HG03097 (cell line): ENCODE measurements around the gene VWA5B2.
A peak's percentile ranks its signal among the peaks of the same experiment; 100 is the strongest.

Experiments
- ATAC-seq: cut with Tn5 transposase; IDR thresholded peaks from one replicate; pipeline ENCODE4 v1.9.1; 2021; ENCODE audit not compliant: unreplicated experiment, low FRiP score

The VWA5B2 gene

GRCh38 chr3:184229394-184230080 lies at the start of gene VWA5B2:
Gene VWA5B2 (plus strand): TSS chr3:184229585. CDS start chr3:184230529, 944 bp downstream.
- no peak for ATAC-seq

DNA sequence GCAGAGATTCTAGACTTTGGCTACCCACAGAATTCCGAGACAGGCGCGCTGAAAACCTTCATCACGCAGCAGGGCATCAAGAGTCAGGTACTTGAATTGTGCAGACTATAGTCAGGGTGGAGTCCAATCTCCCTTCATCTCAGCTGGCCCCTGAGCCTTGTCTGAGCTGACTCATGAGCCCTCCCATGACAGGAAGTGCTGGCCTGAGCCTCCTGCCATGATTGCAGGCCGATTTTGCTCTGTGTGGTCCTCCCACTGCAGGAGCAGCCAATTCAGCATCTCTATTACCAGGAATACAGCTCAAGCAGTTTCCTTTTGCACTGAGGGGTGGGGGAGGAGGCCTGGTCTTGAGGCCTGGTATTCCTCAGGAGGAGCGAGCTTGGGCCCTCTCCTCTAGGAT lies 49.2 kb upstream of the VWA5B2 start:
- no peak for ATAC-seq

DNA sequence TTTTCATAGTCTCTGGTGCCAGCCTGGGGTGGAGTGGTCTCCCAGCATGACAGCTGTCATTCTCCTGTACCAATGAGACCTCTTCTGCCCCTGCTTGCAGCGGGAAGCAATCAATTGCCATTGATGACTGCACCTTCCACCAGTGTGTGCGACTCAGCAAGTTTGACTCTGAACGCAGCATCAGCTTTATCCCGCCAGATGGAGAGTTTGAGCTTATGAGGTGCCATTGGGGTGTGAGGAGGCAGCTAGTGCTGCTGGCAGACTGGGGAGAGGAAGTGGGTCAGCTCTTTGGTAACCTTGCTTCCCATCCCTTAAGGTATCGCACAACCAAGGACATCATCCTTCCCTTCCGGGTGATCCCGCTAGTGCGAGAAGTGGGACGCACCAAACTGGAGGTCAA lies 47.8 kb upstream of the VWA5B2 start:
- ATAC-seq, result no peak

GRCh38 chr3:184183679-184184078 lies 45.7 kb upstream of the VWA5B2 start:
- ATAC-seq, result no peak

DNA sequence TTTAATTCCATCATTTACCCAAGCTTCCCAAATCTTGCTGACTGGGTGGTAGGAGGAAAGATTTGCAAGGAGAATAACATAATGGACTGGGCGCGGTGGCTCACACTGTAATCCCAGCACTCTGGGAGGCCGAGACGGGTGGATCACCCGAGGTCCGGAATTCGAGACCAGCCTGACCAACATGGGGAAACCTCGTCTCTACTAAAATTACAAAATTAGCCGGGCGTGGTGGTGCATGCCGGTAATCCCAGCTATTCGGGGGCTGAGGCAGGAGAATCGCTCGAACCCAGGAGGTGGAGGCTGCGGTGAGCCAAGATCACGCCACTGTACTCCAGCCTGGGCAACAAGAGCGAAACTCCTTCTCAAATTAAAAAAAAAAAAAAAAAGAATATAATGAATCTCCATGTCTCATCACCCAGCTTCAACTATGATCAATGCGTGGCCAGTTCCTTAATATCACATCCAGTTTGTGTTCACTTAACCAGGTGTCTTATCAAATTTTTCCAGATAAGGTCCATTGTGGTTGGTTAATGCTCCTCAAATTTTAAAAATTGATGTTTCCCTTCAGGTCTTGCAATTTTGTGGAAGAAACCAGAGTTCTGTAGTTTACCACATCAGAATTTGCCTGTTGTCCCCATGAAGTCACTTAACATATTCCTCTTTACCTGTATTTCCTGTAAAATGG lies 44.7 kb upstream of the VWA5B2 start:
- no peak for ATAC-seq

DNA sequence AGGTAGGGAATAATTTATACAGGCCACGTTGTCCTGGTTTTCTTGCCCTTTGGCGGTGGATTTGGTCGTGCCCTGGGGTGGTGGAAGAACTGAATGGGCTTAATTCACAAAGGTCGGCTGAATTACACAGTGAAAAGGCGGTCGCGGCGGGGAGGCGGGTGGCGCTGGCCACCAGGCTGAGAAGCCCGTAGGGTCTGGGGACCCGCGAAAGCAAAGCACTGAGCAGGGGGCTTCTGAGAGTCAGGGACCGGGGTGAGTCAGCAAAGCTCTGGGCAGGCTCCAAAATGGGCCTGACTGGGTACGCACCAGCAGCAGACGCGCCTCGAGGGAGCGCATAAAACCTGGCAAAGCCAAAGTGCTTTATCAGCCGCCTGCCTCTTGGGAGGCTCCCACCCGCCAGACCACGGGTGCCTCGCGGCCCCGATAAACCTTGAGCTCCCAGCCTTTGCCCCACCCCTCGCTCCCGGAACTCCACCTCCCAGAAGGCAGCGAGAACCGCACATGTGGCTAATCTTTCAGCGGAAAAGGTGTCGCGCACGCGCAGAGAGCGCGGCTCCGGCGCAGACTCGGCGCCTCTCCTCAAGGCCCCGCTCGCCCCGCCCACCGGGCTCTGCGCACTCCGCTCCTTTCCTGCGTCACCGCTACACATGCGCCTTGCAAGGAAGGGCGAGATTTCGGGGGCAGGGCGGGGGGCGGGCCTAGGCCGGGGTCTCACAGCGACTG lies 43.8 kb upstream of the VWA5B2 start:
- ATAC-seq, result peak; percentile 79

DNA sequence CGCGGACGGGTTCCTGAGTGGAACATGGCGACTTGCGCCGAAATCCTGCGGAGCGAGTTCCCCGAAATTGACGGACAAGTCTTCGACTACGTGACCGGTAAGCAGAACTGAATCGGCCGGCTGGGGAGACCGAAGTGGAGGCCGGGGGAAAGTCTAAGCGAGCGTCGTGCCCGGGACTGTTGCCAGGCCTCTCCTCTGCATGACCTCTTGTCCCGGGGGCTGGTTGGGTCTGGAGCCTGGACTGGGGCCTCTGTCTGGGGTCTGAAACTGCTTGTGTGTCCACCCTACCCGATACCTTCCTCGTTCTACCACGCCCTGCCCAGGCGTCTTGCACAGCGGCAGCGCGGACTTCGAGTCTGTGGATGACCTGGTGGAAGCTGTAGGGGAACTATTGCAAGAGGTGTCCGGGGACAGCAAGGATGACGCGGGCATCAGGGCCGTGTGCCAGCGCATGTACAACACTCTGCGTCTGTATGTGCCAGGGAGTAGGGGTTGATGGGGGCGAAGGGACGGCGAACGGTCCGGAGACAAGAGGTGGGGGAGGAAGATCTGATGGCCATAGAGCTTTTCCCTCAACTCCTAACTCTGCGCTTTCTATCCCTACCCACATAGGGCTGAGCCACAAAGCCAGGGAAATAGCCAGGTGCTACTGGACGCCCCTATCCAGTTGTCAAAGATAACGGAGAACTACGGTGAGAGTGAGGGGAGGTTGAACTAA lies 43.0 kb upstream of the VWA5B2 start, which contains the start of gene ABCF3:
ABCF3 (plus strand) TSS at position 16 of the 718 bp plus-strand sequence; CDS start at position 25, 9 bp downstream.
- peak; percentile 2 for ATAC-seq

DNA sequence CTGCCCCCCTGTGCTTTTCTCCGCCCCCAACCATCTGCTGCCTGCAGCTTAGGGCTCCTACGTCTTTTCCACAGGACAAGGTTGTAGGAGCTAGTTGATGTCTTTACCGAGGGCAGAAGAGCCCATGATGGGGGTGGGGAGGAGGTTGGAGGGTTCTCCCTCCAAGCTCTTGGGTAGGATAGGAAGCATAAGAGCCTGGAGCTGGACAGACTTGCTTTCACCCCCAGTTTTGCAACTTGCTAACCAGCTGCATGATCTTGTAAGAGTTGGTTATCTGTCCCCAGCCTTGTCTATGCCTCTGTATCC lies 42.5 kb upstream of the VWA5B2 start:
- ATAC-seq, result no peak

GRCh38 chr3:184188080-184188479 lies 41.3 kb upstream of the VWA5B2 start:
- no peak for ATAC-seq

GRCh38 chr3:184189421-184189820 lies 40.0 kb upstream of the VWA5B2 start:
- no peak for ATAC-seq

GRCh38 chr3:184192889-184193288 lies 36.5 kb upstream of the VWA5B2 start:
- ATAC-seq, result no peak

- ATAC-seq, result no peak
Observed at GRCh38 chr3:184193991-184194539, 35.3 kb upstream of the VWA5B2 start.

DNA sequence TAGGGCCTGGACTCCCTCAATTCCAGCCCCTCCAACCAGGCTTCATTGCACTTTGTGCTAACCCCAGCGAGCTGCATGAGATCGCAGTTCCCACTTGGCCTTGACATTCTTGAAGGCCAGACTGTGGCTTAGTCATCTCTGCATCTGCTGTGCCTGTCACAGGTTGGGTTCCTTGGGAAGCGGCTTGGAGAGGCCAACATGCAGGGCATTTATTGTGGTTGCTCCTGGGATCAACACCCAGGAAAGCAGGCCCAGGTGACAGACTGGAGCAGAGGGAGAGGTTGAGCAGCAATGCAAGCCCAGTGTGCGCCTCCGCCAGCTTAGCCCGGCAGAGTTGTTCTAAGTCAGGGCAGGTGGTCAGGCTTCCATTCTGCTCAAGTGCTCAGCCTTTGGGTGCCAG lies 32.8 kb upstream of the VWA5B2 start:
- ATAC-seq, result no peak

GRCh38 chr3:184198509-184198908 lies 30.9 kb upstream of the VWA5B2 start:
- ATAC-seq, result no peak

DNA sequence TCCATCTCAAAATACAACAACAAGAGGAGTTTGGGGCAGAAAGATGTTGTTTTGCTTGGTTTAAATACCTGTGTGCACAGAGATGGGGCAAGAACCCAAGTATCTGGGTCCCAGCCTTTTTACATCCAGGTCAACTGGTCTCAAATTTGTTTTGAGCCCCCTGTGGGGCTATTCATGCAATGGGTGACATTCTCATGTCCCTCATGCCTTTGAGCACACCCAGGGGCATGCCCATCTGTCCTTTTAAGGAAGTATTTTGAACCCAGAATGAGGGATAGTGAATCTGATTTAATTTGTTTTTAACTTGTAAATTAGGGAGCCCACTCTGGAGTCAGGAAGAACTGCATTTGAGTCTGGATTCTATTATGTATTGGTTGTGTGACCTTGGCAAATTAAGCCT lies 28.6 kb upstream of the VWA5B2 start:
- ATAC-seq, result no peak

DNA sequence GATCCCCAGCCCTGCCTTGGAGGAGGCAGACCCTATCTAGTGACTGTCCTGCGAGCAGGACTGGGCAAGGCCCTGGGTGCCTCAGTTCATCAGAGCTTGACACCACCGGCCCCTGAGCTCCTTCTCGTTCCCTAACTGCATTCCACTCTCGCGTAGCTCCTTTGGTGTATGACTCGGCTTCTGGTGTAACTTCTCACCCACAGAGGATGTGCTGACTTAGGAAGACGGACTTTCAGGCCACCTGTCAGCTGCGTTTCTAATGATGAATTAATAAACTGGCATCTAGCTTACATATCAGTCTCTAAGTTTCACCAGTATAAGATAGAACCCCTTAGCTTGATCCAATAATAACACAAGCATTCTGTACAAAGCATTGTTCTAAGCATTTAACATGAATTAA lies 25.9 kb upstream of the VWA5B2 start:
- ATAC-seq, result no peak

- no peak for ATAC-seq
Observed at GRCh38 chr3:184209146-184209923, 20.1 kb upstream of the VWA5B2 start.

DNA sequence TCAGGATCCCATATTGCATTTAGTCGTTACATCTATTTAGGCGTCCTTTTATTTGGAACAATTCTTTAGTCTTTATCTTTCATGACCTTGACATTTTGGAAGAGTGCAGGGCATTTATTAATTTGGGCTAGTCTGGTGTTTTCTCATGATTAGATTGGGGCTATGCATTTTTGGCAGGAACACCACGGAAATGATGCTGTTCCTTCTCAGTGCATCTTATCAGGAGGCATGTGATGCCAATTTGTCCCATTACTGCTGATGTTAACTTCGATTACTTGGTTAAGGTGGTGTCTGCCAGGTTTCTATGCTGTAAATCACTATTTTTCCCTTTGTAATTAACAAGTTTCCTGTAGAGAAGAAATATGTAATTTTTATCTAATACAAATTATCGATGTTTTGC lies 18.1 kb upstream of the VWA5B2 start:
- no peak for ATAC-seq

DNA sequence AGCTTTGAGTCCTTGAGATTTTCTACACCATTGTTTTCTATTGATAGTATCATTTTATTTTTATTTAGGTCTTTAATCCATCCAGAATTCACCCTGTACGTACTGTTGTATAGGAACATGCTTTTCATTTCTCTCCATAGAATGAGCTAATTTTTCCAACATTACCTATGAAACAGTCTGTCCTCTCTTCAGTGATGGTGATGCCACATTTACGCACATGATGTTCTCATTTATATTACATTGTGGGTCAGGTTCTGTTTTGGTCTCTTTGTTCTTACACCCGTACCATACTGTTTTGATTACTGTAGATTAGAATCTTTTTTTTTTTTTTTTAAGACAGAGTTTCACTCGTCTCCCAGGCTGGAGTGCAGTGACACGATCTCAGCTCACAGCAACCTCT lies 17.7 kb upstream of the VWA5B2 start:
- ATAC-seq, result no peak

DNA sequence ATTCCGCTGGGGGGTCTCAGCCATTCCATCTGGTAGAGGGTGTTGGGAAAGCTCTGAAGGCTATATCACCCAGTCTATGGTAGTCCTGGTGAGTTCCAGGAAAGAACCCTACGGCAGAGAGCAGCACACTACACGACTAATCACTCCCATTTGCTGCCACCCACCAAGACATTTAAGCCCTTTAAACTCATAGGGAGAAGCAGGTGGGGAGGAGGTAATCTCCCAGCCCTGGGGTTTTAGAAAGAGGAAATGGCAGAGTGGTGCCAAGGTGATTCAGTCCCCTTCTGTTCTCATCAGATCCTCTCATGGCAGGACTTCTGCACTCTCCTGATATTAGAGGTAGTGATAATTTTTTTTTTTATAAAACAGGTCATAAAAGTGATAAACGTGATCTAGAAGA lies 10.6 kb upstream of the VWA5B2 start:
- no peak for ATAC-seq
